GM13977 (cell line): ENCODE data around the gene SEL1L.
"Not testable (repeated sequence)": the region's sequence is repeated elsewhere in the genome, so short reads cannot be mapped to it uniquely, and the experiment has no call there.

Source experiments
- DNase-seq: peaks from one replicate; pipeline ENCODE4 v3.0.0; 2012; ENCODE audit warnings: low spot score
- CTCF ChIP-seq: IDR thresholded peaks from 2 replicates; pipeline ENCODE4 v1.5.1; 2012; ENCODE audit warnings: mild to moderate bottlenecking, control low read depth; ENCODE audit not compliant: insufficient read depth; ENCODE audit errors: extremely low read depth, missing control alignments
- in situ Hi-C: fragments of 300-500 bp; cut with MboI; formaldehyde crosslinking; loops from one replicate; pipeline ENCODE4 v1.12.0; 2022; ENCODE audit warnings: low sequenced_read_pairs, low pct_unique_long_range_greater_than_20kb, mixed read lengths, inconsistent platforms; ENCODE audit not compliant: unreplicated experiment

Gene SEL1L

GRCh38 chr14:81471062-81471461, 62.6 kb downstream of the SEL1L start:
- no peak for TF ChIP-seq CTCF
- in situ Hi-C loops, result loop anchor here (25.0 kb wide), 1 partner anchor 509 kb away; the partner anchor contains the start of gene TSHR
- no peak for DNase-seq

- in situ Hi-C loops, result loop anchor here (25.0 kb wide), 1 partner anchor 508 kb away; the partner anchor contains the start of gene TSHR
- DNase-seq, result not testable (repeated sequence)
Measured at GRCh38 chr14:81470557-81470826, 63.2 kb downstream of the SEL1L start.

- no peak for TF ChIP-seq CTCF
Measured at GRCh38 chr14:81466854-81467253, 66.8 kb downstream of the SEL1L start.

GRCh38 chr14:81465507-81466228, 68.0 kb downstream of the SEL1L start:
- no peak for DNase-seq
- in situ Hi-C loops, result loop anchor here (10.0 to 25.0 kb wide), 2 partner anchors 201 to 503 kb away; partner anchors contain the start of gene TSHR
- TF ChIP-seq CTCF, result no peak

More at GRCh38 chr14:81466854-81467253, 66.8 kb downstream of the SEL1L start:
- in situ Hi-C loops, result loop anchor here (10.0 to 25.0 kb wide), 2 partner anchors 202 to 505 kb away; partner anchors contain the start of gene TSHR
- DNase-seq, result no peak

GRCh38 chr14:81465003-81465392, 68.7 kb downstream of the SEL1L start:
- DNase-seq, result not testable (repeated sequence)
- in situ Hi-C loops, result loop anchor here (10.0 to 25.0 kb wide), 2 partner anchors 200 to 503 kb away; partner anchors contain the start of gene TSHR

- peak; percentile 71 for DNase-seq
Measured at GRCh38 chr14:81464253-81465002, 69.2 kb downstream of the SEL1L start.

GRCh38 chr14:81462356-81462755, 71.3 kb downstream of the SEL1L start:
- not testable (repeated sequence) for DNase-seq
- in situ Hi-C loops, result loop anchor here (10.0 to 25.0 kb wide), 2 partner anchors 198 to 500 kb away; partner anchors contain the start of gene TSHR

More at GRCh38 chr14:81464253-81465002, 69.2 kb downstream of the SEL1L start:
- in situ Hi-C loops, result loop anchor here (10.0 to 25.0 kb wide), 2 partner anchors 200 to 502 kb away; partner anchors contain the start of gene TSHR
- peak; percentile 84 for TF ChIP-seq CTCF

- no peak for DNase-seq
- no peak for TF ChIP-seq CTCF
- in situ Hi-C loops, result loop anchor here (10.0 to 25.0 kb wide), 2 partner anchors 195 to 498 kb away; partner anchors contain the start of gene TSHR
Measured at GRCh38 chr14:81459912-81460311, 73.7 kb downstream of the SEL1L start.
